Right atrium auricular region (tissue), 2 donors: Measurements from ENCODE around the gene PTPRU. TPM values are rescaled to one million over a fixed set of nuclear protein-coding genes. Genes with fewer than 3 reads are reported as not detected.

Experiments
- DNase-seq: peaks from one replicate; pipeline ENCODE4 v3.0.0-alpha.2; 2019; ENCODE audit warnings: low spot score
- H3K27ac ChIP-seq, 2 donors: fragments of 200-600 bp; sonication (generic); 1 replicate in 1 of 2; 2 replicates in 1 of 2; pipeline ENCODE4 v1.5.1; 2016 to 2019
- H3K27me3 ChIP-seq, 2 donors: fragments of 200-600 bp; sonication (generic); one replicate each; pipeline versions ENCODE4 v1.5.1 to v1.6.0; 2017 to 2019
- H3K36me3 ChIP-seq: fragments of 200-600 bp; sonication (generic); one replicate; pipeline ENCODE4 v1.5.1; 2016
- H3K4me1 ChIP-seq, 2 donors: fragments of 200-600 bp; sonication (generic); one replicate each; pipeline versions ENCODE4 v1.5.1 to v1.6.0; 2017 to 2019
- H3K4me3 ChIP-seq, 2 donors: fragments of 200-600 bp; sonication (generic); 1 replicate in 1 of 2; 2 replicates in 1 of 2; pipeline ENCODE4 v1.5.1; 2017 to 2019; ENCODE audit warnings: mild to moderate bottlenecking in 1 of 2, moderate library complexity in 1 of 2
- H3K9me3 ChIP-seq, 2 donors: fragments of 200-600 bp; sonication (generic); one replicate each; pipeline ENCODE4 v1.5.1; 2019
- CTCF ChIP-seq, 2 donors: fragments of 200-600 bp; sonication (generic); IDR thresholded peaks; one replicate each; pipeline ENCODE4 v1.5.1; 2019; ENCODE audit warnings: antibody characterized with exemption in 2 of 2
- total RNA-seq, 2 donors: library from RNA; depleted of rRNA; stranded (reverse); fragments of >200 nt; gene quantifications; one replicate each; pipeline ENCODE4 v1.1.0, GENCODE V29; 2016

PTPRU gene
- total RNA-seq, 2 donors from 2014 or later: 15.9 to 22.4 TPM

GRCh38 chr1:29247571-29248273, 11.4 kb downstream of the PTPRU start:
- Histone ChIP-seq H3K4me3 (no peak overlapping the region), H3K9me3 (no peaks in the 10 kb centered on the region), H3K4me1 (no peaks in the 10 kb centered on the region), H3K27ac (no peak overlapping the region), H3K27me3 (no peaks in the 10 kb centered on the region), H3K36me3 (no peaks in the 10 kb centered on the region)
- TF ChIP-seq CTCF (IDR thresholded peaks at IDR 0.05): no peak
- DNase-seq: no peak

GRCh38 chr1:29248409-29248808, 12.1 kb downstream of the PTPRU start:
- no peak overlapping the region for H3K4me3 ChIP-seq
- no peaks in the 10 kb centered on the region for H3K4me1 ChIP-seq
- no peak for DNase-seq
- no peaks in the 10 kb centered on the region for H3K9me3 ChIP-seq
- no peaks in the 10 kb centered on the region for H3K27me3 ChIP-seq
- no peak for TF ChIP-seq CTCF (IDR thresholded peaks at IDR 0.05)
- H3K27ac ChIP-seq: no peak overlapping the region
- no peaks in the 10 kb centered on the region for H3K36me3 ChIP-seq

- DNase-seq: no peak
- H3K36me3 ChIP-seq: no peaks in the 10 kb centered on the region
- H3K27ac ChIP-seq: no peak overlapping the region
Observed at GRCh38 chr1:29249170-29249691, 12.9 kb downstream of the PTPRU start.

GRCh38 chr1:29249951-29250581, 13.7 kb downstream of the PTPRU start:
- no peaks in the 10 kb centered on the region for H3K9me3 ChIP-seq
- H3K27ac ChIP-seq: no peak overlapping the region
- no peaks in the 10 kb centered on the region for H3K27me3 ChIP-seq
- no peaks in the 10 kb centered on the region for H3K36me3 ChIP-seq
- no peak for DNase-seq
- no peak overlapping the region for H3K4me3 ChIP-seq
- TF ChIP-seq CTCF (IDR thresholded peaks at IDR 0.05): no peak
- no peaks in the 10 kb centered on the region for H3K4me1 ChIP-seq

More at GRCh38 chr1:29249170-29249691, 12.9 kb downstream of the PTPRU start:
- no peak overlapping the region for H3K4me3 ChIP-seq
- no peaks in the 10 kb centered on the region for H3K4me1 ChIP-seq
- H3K27me3 ChIP-seq: no peaks in the 10 kb centered on the region
- no peak for TF ChIP-seq CTCF (IDR thresholded peaks at IDR 0.05)
- no peaks in the 10 kb centered on the region for H3K9me3 ChIP-seq

- Histone ChIP-seq H3K27ac (no peak overlapping the region), H3K4me1 (no peaks in the 10 kb centered on the region), H3K27me3 (no peaks in the 10 kb centered on the region), H3K36me3 (no peaks in the 10 kb centered on the region), H3K9me3 (no peaks in the 10 kb centered on the region), H3K4me3 (no peak overlapping the region)
- no peak for DNase-seq
- TF ChIP-seq CTCF (IDR thresholded peaks at IDR 0.05): no peak
Observed at GRCh38 chr1:29251164-29252124, 15.1 kb downstream of the PTPRU start.
